Thyroid gland (tissue), 4 donors: ENCODE measurements around the gene E2F1. TPM values are rescaled to one million over a fixed set of nuclear protein-coding genes. Genes with fewer than 3 reads are reported as not detected.

Experiments used
- DNase-seq, 2 donors: peaks; one replicate each; pipeline ENCODE4 v3.0.0-alpha.2; 2019
- H3K27ac ChIP-seq, 3 donors: fragments of 200-600 bp; sonication (generic); 1 replicate in 2 of 3; 2 replicates in 1 of 3; pipeline ENCODE4 v1.5.1; 2016 to 2019; ENCODE audit warnings: mild to moderate bottlenecking in 1 of 3, moderate library complexity in 1 of 3
- H3K27me3 ChIP-seq: fragments of 200-600 bp; sonication (generic); one replicate; pipeline ENCODE4 v1.5.1; 2019
- H3K36me3 ChIP-seq, 2 donors: fragments of 200-600 bp; sonication (generic); one replicate each; pipeline ENCODE4 v1.5.1; 2016 to 2019
- H3K4me1 ChIP-seq, 2 donors: fragments of 200-600 bp; sonication (generic); one replicate each; pipeline ENCODE4 v1.5.1; 2017 to 2019
- H3K4me3 ChIP-seq, 3 donors: fragments of 200-600 bp; sonication (generic); replicated peaks in 1 of 3; 1 replicate in 2 of 3; 2 replicates in 1 of 3; pipeline ENCODE4 v1.5.1; 2016; ENCODE audit warnings: mild to moderate bottlenecking in 1 of 3
- H3K9me3 ChIP-seq: fragments of 200-600 bp; sonication (generic); one replicate; pipeline ENCODE4 v1.5.1; 2017
- CTCF ChIP-seq, 6 experiments: fragments of 200-600 bp in 3 of 6; fragments of 450-650 bp in 3 of 6; sonication (generic) in 3 of 6; IDR thresholded peaks; one replicate each; pipeline ENCODE4 v1.5.1; 2016 to 2019; ENCODE audit warnings: antibody characterized with exemption in 6 of 6, mild to moderate bottlenecking in 2 of 6, inconsistent platforms in 1 of 6, moderate library complexity in 1 of 6
- POLR2A ChIP-seq, 2 donors: fragments of 450-650 bp; IDR thresholded peaks; one replicate each; pipeline ENCODE4 v1.6.1; 2017; ENCODE audit warnings: antibody characterized with exemption in 2 of 2, mild to moderate bottlenecking in 2 of 2, moderate library complexity in 1 of 2
- WGBS, 2 donors: methylation state at CpG; one replicate each; pipeline ENCODE4 v1.1.5; 2017; 5-methylcytosine and 5-hydroxymethylcytosine counted together
- intact Hi-C: fragments of 100-400 bp; cut with DNase I; formaldehyde crosslinking; loops from one replicate; pipeline ENCODE4 v1.15.1; 2023
- total RNA-seq, 4 donors: library from RNA; depleted of rRNA; stranded (reverse); fragments of >200 nt; gene quantifications; one replicate each; pipeline ENCODE4 v1.2.3, GENCODE V29; 2016

Gene E2F1
- total RNA-seq, 4 donors from 2014 or later = 0.42 to 0.89 (median 0.67) TPM; not detected in 1

DNA sequence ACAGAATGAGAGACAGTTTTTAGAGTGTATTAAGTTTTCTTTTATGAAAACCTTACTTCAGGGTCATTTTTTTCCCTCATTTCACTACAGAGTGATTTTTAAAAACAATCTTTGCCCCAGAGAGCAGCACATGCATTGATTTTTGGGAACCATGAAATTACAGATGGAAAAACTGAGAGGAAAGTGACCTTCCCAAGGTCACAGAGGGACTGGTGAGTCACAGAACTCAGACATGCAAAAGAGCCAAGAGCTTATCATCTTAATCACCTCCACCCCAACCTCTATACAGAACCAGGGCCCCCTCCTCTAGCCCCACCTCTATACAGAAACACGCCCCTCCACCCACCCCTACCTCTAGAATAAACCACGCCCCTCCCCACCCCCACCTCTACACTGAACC lies 23.2 kb upstream of the E2F1 start:
- Histone ChIP-seq H3K36me3 (peaks cover 0 to 15% of the 10 kb centered on the region in 2 donors), H3K4me1 (peaks cover 0 to 5% of the 10 kb centered on the region in 2 donors), H3K9me3 (no peaks in the 10 kb centered on the region), H3K27me3 (no peaks in the 10 kb centered on the region), H3K27ac (peak overlapping the region in 1 of 3 donors; percentile 10), H3K4me3 (no peak overlapping the region)
- no peak for DNase-seq
- no peak for TF ChIP-seq CTCF (IDR thresholded peaks at IDR 0.05)
- no peak for TF ChIP-seq POLR2A (IDR thresholded peaks at IDR 0.05)
- WGBS, 2 donors = 82 to 97% methylated on average over 2 of the region's 2 CpGs
- intact Hi-C loops = no loop called here

- Histone ChIP-seq H3K27ac (no peak overlapping the region), H3K9me3 (no peaks in the 10 kb centered on the region), H3K4me3 (no peak overlapping the region), H3K4me1 (peaks cover 0 to 10% of the 10 kb centered on the region in 2 donors), H3K36me3 (peaks cover 0 to 9% of the 10 kb centered on the region in 2 donors), H3K27me3 (no peaks in the 10 kb centered on the region)
- no peak for DNase-seq
- TF ChIP-seq POLR2A (IDR thresholded peaks at IDR 0.05) = no peak
- TF ChIP-seq CTCF (IDR thresholded peaks at IDR 0.05) = no peak
- WGBS, 2 donors = 84 to 89% methylated on average over 11 of the region's 11 CpGs
- intact Hi-C loops = no loop called here
These were observed 21.5 kb upstream of the E2F1 start for GRCh38 chr20:33707668-33708067.

- H3K9me3 ChIP-seq = no peaks in the 10 kb centered on the region
- TF ChIP-seq POLR2A (IDR thresholded peaks at IDR 0.05) (no peak), CTCF (IDR thresholded peaks at IDR 0.05) (no peak)
- 93 to 97% methylated on average over 11 of the region's 11 CpGs for WGBS, 2 donors
These were observed 18.2 kb upstream of the E2F1 start for GRCh38 chr20:33704197-33704924.

DNA sequence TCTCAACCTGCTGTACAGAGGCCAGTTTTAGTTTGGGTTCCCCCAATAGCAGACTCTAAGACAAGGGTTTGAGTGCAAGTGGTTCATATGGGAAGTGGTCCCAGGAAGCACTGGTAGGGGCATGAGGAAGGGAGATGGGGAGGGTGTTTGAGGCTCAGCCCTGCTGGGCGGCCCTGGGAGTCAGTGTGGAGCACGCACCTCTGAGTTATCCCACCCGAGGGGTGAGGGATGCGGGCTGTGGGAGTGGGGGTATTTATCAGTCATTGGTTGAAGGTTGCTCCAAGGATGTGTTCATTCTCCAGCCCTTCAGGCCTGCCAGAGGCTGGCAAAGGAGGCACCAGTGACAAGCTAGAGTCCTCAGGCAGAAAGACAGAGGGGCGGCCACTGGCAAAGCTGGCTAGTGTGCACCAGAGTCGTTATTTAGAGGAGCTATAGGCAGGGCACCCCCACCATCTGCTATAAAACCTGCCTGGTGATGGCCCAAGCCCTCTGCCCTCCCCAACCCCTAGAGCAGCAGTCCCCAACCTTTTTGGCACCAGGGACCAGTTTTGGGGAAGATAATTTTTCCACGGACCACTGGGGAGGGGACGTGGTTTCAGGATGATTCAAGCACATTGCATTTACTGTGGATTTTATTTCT lies 17.4 kb upstream of the E2F1 start:
- intact Hi-C loops = no loop called here
- no peak for TF ChIP-seq CTCF (IDR thresholded peaks at IDR 0.05)
- no peak for TF ChIP-seq POLR2A (IDR thresholded peaks at IDR 0.05)

More at GRCh38 chr20:33704197-33704924, 18.2 kb upstream of the E2F1 start:
- H3K27me3 ChIP-seq = no peaks in the 10 kb centered on the region
- intact Hi-C loops = no loop called here
- DNase-seq = no peak
- H3K4me3 ChIP-seq = no peak overlapping the region
- H3K27ac ChIP-seq = no peak overlapping the region
- H3K4me1 ChIP-seq = peaks cover 0 to 14% of the 10 kb centered on the region in 2 donors
- peaks cover 0 to 5% of the 10 kb centered on the region in 2 donors for H3K36me3 ChIP-seq

DNA sequence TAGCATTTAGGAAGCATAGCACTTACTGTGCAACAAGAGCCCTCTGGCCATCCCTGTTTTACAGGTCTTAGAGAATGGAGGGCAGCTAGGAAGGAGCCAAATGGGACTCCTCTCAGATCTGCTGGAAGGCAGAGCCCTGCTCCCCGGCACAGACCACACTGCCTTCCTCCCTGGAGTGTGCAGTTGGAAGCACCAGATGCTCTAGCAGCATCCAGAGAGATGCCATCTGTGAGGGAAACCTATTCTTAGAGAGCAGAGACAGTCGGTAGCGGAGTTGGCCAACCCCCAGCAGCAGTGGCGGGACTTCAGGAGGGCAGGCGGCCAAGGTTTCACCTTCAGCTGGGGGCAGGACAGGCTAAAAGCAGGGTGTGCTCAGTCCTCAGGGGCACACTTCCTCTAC lies 16.7 kb upstream of the E2F1 start:
- 28 to 79% methylated on average over 5 of the region's 5 CpGs for WGBS, 2 donors

More for the DNA sequence above, 17.4 kb upstream of the E2F1 start:
- Histone ChIP-seq H3K4me3 (no peak overlapping the region), H3K27me3 (no peaks in the 10 kb centered on the region), H3K9me3 (no peaks in the 10 kb centered on the region), H3K27ac (no peak overlapping the region), H3K36me3 (peaks cover 0 to 5% of the 10 kb centered on the region in 2 donors), H3K4me1 (peaks cover 0 to 14% of the 10 kb centered on the region in 2 donors)
- DNase-seq = no peak
- 86 to 92% methylated on average over 7 to 8 of the region's 8 CpGs for WGBS, 2 donors

More for the DNA sequence above, 16.7 kb upstream of the E2F1 start:
- Histone ChIP-seq H3K36me3 (peaks cover 0 to 5% of the 10 kb centered on the region in 2 donors), H3K27ac (no peak overlapping the region), H3K4me1 (peaks cover 0 to 14% of the 10 kb centered on the region in 2 donors), H3K4me3 (no peak overlapping the region), H3K27me3 (no peaks in the 10 kb centered on the region), H3K9me3 (no peaks in the 10 kb centered on the region)
- DNase-seq = peak; percentile 59 to 61
- TF ChIP-seq POLR2A (IDR thresholded peaks at IDR 0.05) (no peak), CTCF (IDR thresholded peaks at IDR 0.05) (no peak)
- intact Hi-C loops = no loop called here
